ENCODE measurements around the gene TNRC18.

The TNRC18 gene

DNA sequence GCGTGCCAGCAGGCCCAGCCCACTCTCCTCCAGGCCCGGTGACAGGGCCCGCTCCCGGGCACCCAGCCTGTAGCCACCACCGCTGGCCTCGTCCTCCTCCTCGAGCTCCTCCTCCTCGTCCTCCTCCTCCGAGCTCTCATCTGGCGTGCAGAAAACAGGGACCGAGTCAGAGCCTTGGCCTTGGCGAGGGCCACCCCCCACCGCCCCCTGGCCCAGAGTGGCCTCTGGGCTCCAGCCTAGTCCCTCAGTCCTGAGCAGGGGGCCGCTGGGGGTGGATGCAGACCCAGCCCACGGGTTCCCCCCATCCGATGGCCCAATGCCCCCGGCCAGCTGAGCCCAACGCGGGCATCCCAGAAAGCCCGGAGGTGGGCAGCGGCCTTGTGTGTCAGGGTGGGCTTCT, 78.0 kb downstream of the TNRC18 start:
- Histone ChIP-seq H3K4me1 (ENCODE audit: control insufficient read depth in 5 of 5, insufficient read depth in 5 of 5, low read length in 5 of 5) (peaks cover 0 to 17% (median 14%) of the 10 kb centered on the region in 5 donors), H3K9me3 (ENCODE audit: control insufficient read depth in 5 of 5, low read length in 5 of 5) (peaks cover 0 to 20% (median 11%) of the 10 kb centered on the region in 5 donors)

DNA sequence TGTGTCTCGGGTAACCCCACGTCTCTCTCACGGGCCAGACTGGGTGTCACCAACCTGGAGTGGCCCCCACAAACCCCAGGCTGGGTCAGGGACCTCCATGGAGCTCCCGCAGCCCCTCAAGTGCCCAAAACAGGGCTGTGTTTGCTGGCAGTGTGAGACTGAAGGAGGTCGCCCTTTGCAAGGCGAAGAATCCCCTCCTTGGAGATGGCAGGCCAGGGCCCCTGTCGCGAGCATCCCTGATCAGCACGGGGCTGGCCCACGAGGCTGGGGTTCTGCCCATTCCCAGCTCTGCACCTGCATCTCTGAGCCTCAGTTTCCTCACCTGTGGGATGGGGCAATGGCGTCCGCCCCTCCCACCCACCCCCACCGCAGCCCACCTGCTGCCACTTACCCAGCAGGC, 78.5 kb downstream of the TNRC18 start:
- H3K27ac ChIP-seq (ENCODE audit: low read depth, low read length) = no peak overlapping the region
- peaks cover 0 to 17% (median 14%) of the 10 kb centered on the region in 5 donors for H3K4me1 ChIP-seq (ENCODE audit: control insufficient read depth in 5 of 5, insufficient read depth in 5 of 5, low read length in 5 of 5)
- peaks cover 11 to 83% (median 56%) of the 10 kb centered on the region in 5 donors for H3K36me3 ChIP-seq (ENCODE audit: control insufficient read depth in 5 of 5, insufficient read depth in 5 of 5, low read length in 5 of 5)
- H3K4me3 ChIP-seq (ENCODE audit: low read depth in 1 of 5, low read length in 5 of 5) = no peak overlapping the region
- H3K9me3 ChIP-seq (ENCODE audit: control insufficient read depth in 5 of 5, low read length in 5 of 5) = peaks cover 0 to 20% (median 11%) of the 10 kb centered on the region in 5 donors
- H3K27me3 ChIP-seq (ENCODE audit: control insufficient read depth in 5 of 5, insufficient read depth in 4 of 5, low read length in 5 of 5) = no peaks in the 10 kb centered on the region
- H3K9ac ChIP-seq (ENCODE audit: low read length in 5 of 5) = no peak overlapping the region

More for the DNA sequence above, 78.0 kb downstream of the TNRC18 start:
- Histone ChIP-seq H3K36me3 (ENCODE audit: control insufficient read depth in 5 of 5, insufficient read depth in 5 of 5, low read length in 5 of 5) (peaks cover 11 to 84% (median 59%) of the 10 kb centered on the region in 5 donors), H3K4me3 (ENCODE audit: low read depth in 1 of 5, low read length in 5 of 5) (no peak overlapping the region), H3K9ac (ENCODE audit: low read length in 5 of 5) (no peak overlapping the region), H3K27me3 (ENCODE audit: control insufficient read depth in 5 of 5, insufficient read depth in 4 of 5, low read length in 5 of 5) (no peaks in the 10 kb centered on the region), H3K27ac (ENCODE audit: low read depth, low read length) (no peak overlapping the region)

DNA sequence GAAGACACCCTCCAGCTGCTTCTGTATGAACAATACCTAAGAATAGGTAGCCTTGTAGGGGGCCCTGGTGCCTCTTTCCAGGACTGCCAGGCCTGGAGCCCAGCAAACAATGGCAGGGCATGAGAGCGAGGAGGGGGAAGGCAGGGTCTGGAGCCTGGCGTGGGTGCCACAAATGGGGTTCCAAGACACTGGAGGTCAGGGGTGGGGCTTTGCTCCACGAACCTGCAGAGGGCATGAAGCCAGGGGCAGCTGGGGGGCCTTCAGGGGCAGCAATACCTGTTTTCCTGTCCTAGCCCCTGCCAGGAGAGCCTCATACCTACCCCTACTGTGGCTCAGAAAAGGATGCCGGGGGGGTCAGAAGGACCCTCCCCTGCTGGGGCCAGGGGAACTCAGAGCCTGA, 79.3 kb downstream of the TNRC18 start:
- Histone ChIP-seq H3K27ac (ENCODE audit: low read depth, low read length) (no peak overlapping the region), H3K27me3 (ENCODE audit: control insufficient read depth in 5 of 5, insufficient read depth in 4 of 5, low read length in 5 of 5) (no peaks in the 10 kb centered on the region), H3K4me3 (ENCODE audit: low read depth in 1 of 5, low read length in 5 of 5) (no peak overlapping the region), H3K4me1 (ENCODE audit: control insufficient read depth in 5 of 5, insufficient read depth in 5 of 5, low read length in 5 of 5) (peaks cover 0 to 14% (median 11%) of the 10 kb centered on the region in 5 donors), H3K36me3 (ENCODE audit: control insufficient read depth in 5 of 5, insufficient read depth in 5 of 5, low read length in 5 of 5) (peaks cover 15 to 83% (median 57%) of the 10 kb centered on the region in 5 donors), H3K9ac (ENCODE audit: low read length in 5 of 5) (no peak overlapping the region), H3K9me3 (ENCODE audit: control insufficient read depth in 5 of 5, low read length in 5 of 5) (peaks cover 0 to 20% (median 11%) of the 10 kb centered on the region in 5 donors)

DNA sequence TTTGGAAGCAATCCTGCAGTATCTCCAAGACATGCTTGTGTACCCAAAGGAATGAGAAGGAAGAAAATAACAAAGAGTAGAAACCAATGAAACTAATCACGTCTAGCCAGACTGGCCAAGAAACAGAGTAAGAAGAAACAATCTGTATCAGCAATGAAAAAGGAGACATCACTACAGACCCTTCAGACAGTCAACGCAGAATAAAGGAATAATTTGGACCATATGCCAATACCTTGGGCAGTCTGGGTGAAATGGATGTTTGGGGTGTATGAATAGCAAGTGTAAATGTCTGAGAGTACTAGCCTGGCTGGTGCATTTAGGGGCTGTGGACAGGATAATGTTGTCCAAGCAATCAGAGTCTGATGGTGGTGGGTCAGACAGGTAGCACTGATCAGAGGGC, 79.8 kb downstream of the TNRC18 start:
- H3K4me1 ChIP-seq (ENCODE audit: control insufficient read depth in 5 of 5, insufficient read depth in 5 of 5, low read length in 5 of 5) = peaks cover 0 to 9% (median 7%) of the 10 kb centered on the region in 5 donors
- H3K4me3 ChIP-seq (ENCODE audit: low read depth in 1 of 5, low read length in 5 of 5) = no peak overlapping the region
- H3K27ac ChIP-seq (ENCODE audit: low read depth, low read length) = no peak overlapping the region
- H3K27me3 ChIP-seq (ENCODE audit: control insufficient read depth in 5 of 5, insufficient read depth in 4 of 5, low read length in 5 of 5) = no peaks in the 10 kb centered on the region
- H3K36me3 ChIP-seq (ENCODE audit: control insufficient read depth in 5 of 5, insufficient read depth in 5 of 5, low read length in 5 of 5) = peaks cover 15 to 85% (median 59%) of the 10 kb centered on the region in 5 donors
- H3K9ac ChIP-seq (ENCODE audit: low read length in 5 of 5) = no peak overlapping the region
- H3K9me3 ChIP-seq (ENCODE audit: control insufficient read depth in 5 of 5, low read length in 5 of 5) = peaks cover 0 to 20% (median 11%) of the 10 kb centered on the region in 5 donors

DNA sequence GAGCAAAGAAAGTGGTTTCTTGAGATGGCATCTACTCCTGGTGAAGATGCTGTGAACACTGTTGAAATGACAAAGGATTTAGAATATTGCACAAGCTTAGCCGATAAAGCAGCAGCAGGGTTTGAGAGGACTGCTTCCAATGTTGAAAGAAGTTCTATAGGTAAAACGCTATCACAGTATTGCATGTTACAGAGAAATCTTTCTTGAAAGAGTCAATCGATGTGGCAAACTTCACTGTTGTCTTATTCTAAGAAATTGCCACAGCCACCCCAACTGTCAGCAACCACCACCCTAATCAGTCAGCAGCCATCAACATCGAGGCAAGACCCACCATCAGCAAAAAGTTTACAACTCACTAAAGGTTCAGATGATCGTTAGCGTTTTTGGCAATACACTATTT, 81.0 kb downstream of the TNRC18 start:
- H3K36me3 ChIP-seq (ENCODE audit: control insufficient read depth in 5 of 5, insufficient read depth in 5 of 5, low read length in 5 of 5) = peaks cover 15 to 81% (median 64%) of the 10 kb centered on the region in 5 donors
- no peak overlapping the region for H3K9ac ChIP-seq (ENCODE audit: low read length in 5 of 5)
- H3K27me3 ChIP-seq (ENCODE audit: control insufficient read depth in 5 of 5, insufficient read depth in 4 of 5, low read length in 5 of 5) = no peaks in the 10 kb centered on the region
- no peak overlapping the region for H3K4me3 ChIP-seq (ENCODE audit: low read depth in 1 of 5, low read length in 5 of 5)
- peaks cover 0 to 1% (median 0%) of the 10 kb centered on the region in 5 donors for H3K4me1 ChIP-seq (ENCODE audit: control insufficient read depth in 5 of 5, insufficient read depth in 5 of 5, low read length in 5 of 5)
- H3K9me3 ChIP-seq (ENCODE audit: control insufficient read depth in 5 of 5, low read length in 5 of 5) = peaks cover 0 to 20% (median 11%) of the 10 kb centered on the region in 5 donors
- H3K27ac ChIP-seq (ENCODE audit: low read depth, low read length) = no peak overlapping the region

DNA sequence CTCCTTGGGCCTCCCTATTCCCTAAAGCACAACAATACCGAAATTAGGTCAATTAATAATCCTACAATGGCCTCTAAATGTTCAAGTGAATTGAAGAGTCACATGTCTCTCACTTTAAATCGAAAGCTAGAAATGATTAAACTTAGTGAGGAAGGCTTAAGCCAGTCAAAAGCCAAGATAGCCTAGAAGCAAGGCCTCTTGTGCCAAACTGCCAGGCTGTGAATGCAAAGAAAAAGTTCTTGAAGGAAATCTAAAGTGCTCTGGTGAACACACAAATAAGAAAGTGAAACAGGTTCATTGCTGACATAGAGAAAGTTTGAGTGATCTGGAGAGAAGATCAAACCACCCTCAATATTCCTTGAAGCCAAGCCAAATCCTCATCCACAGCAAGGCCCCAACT, 83.7 kb downstream of the TNRC18 start:
- no peak overlapping the region for H3K27ac ChIP-seq (ENCODE audit: low read depth, low read length)
- H3K4me3 ChIP-seq (ENCODE audit: low read depth in 1 of 5, low read length in 5 of 5) = no peak overlapping the region
- no peak overlapping the region for H3K9ac ChIP-seq (ENCODE audit: low read length in 5 of 5)
- no peaks in the 10 kb centered on the region for H3K4me1 ChIP-seq (ENCODE audit: control insufficient read depth in 5 of 5, insufficient read depth in 5 of 5, low read length in 5 of 5)
- H3K36me3 ChIP-seq (ENCODE audit: control insufficient read depth in 5 of 5, insufficient read depth in 5 of 5, low read length in 5 of 5) = peaks cover 21 to 88% (median 63%) of the 10 kb centered on the region in 5 donors
- H3K27me3 ChIP-seq (ENCODE audit: control insufficient read depth in 5 of 5, insufficient read depth in 4 of 5, low read length in 5 of 5) = no peaks in the 10 kb centered on the region
- peaks cover 0 to 26% (median 14%) of the 10 kb centered on the region in 5 donors for H3K9me3 ChIP-seq (ENCODE audit: control insufficient read depth in 5 of 5, low read length in 5 of 5)

DNA sequence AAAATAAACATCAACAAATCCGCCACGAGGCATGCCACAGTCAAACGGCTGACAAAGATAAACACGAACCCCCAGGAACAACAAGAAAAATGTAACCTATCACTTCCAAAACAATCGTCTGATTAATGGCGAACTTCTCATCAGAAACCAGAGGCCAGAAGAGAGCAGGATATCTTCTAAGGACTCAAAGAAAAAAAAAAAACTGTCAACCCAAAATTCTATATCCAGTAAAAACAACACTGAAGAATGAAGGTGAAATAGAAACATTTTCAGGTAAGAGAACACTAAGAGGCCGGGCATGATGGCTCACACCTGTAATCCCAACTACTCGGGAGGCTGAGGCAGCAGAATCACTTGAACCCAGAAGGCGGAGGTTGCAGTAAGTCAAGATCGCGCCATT, 86.6 kb downstream of the TNRC18 start:
- Histone ChIP-seq H3K27me3 (ENCODE audit: control insufficient read depth in 5 of 5, insufficient read depth in 4 of 5, low read length in 5 of 5) (no peaks in the 10 kb centered on the region), H3K36me3 (ENCODE audit: control insufficient read depth in 5 of 5, insufficient read depth in 5 of 5, low read length in 5 of 5) (peaks cover 12 to 84% (median 51%) of the 10 kb centered on the region in 5 donors), H3K4me3 (ENCODE audit: low read depth in 1 of 5, low read length in 5 of 5) (no peak overlapping the region)

DNA sequence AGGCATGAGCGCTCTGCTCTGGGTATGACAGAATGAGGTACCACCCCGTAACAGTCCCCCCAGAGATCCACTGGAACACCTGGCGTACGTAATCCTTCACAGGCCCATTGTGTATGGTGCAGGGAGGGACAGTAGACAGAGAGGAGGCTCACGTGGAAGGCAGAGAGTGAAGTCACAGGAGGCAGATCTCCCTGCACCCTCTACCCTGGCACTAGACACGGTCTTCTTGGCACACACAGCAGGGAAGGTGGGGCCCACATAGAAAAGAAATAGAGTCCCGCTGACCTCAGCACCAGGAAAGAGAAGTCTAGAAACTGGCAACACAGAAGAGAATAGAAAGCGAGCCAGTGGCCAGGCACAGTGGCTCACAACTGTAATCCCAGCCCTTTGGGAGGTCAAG, 89.0 kb downstream of the TNRC18 start:
- no peak overlapping the region for H3K4me3 ChIP-seq (ENCODE audit: low read depth in 1 of 5, low read length in 5 of 5)
- no peaks in the 10 kb centered on the region for H3K27me3 ChIP-seq (ENCODE audit: control insufficient read depth in 5 of 5, insufficient read depth in 4 of 5, low read length in 5 of 5)
- no peak overlapping the region for H3K9ac ChIP-seq (ENCODE audit: low read length in 5 of 5)
- no peak overlapping the region for H3K27ac ChIP-seq (ENCODE audit: low read depth, low read length)
- peaks cover 0 to 7% (median 4%) of the 10 kb centered on the region in 5 donors for H3K9me3 ChIP-seq (ENCODE audit: control insufficient read depth in 5 of 5, low read length in 5 of 5)
- H3K36me3 ChIP-seq (ENCODE audit: control insufficient read depth in 5 of 5, insufficient read depth in 5 of 5, low read length in 5 of 5) = peaks cover 8 to 84% (median 56%) of the 10 kb centered on the region in 5 donors
- H3K4me1 ChIP-seq (ENCODE audit: control insufficient read depth in 5 of 5, insufficient read depth in 5 of 5, low read length in 5 of 5) = peaks cover 0 to 2% (median 0%) of the 10 kb centered on the region in 5 donors

More for the DNA sequence above, 86.6 kb downstream of the TNRC18 start:
- Histone ChIP-seq H3K27ac (ENCODE audit: low read depth, low read length) (no peak overlapping the region), H3K4me1 (ENCODE audit: control insufficient read depth in 5 of 5, insufficient read depth in 5 of 5, low read length in 5 of 5) (peaks cover 0 to 2% (median 0%) of the 10 kb centered on the region in 5 donors), H3K9me3 (ENCODE audit: control insufficient read depth in 5 of 5, low read length in 5 of 5) (peaks cover 0 to 10% (median 4%) of the 10 kb centered on the region in 5 donors), H3K9ac (ENCODE audit: low read length in 5 of 5) (no peak overlapping the region)

DNA sequence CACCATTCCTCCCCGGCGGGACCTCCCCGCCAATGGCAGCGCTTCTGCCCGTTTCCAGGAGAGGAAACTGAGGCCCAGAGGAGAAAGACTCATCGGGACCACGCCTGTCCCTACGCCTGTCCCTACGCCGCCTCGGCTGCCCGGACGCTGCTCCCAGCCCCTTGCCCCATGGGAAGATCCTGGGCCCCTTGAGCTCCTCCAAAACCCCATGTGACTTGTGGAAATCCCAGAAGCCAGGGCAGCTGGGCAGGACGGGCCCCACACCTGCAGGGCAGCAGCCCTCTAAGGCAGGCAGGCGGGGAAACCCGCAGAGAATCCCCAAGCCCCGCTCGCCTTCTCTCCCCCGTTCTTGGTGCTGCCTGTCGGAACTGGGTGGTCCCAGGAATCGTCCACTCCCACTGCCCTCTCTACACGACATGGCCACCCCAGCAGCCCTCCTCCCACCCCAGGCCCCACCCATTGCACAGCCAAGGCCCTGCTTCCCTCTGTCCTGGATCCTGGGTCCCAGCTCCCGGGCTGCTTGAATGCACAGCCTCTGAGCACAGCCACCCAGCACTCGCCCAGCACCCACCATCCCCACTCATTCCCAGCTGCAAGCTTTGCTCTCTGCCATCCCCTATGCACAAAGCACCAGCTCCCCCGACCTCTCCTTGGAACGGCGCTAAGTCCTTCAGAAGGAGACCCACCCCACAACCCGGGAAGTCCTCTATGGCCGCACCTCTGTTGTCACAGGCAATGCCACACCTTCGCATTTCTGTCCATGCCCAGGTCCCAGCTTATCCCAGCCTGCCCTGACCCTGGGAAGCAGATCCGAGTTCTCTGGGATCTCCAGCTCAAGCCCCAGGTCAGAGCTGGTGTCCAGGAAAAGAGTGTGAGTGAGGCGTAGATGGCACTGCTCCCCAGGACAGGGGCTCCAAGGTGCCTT, 90.3 kb downstream of the TNRC18 start:
- H3K4me3 ChIP-seq (ENCODE audit: low read depth in 1 of 5, low read length in 5 of 5) = no peak overlapping the region
- no peak overlapping the region for H3K9ac ChIP-seq (ENCODE audit: low read length in 5 of 5)
- H3K36me3 ChIP-seq (ENCODE audit: control insufficient read depth in 5 of 5, insufficient read depth in 5 of 5, low read length in 5 of 5) = peaks cover 8 to 82% (median 54%) of the 10 kb centered on the region in 5 donors
- no peak overlapping the region for H3K27ac ChIP-seq (ENCODE audit: low read depth, low read length)
- peaks cover 0 to 7% (median 4%) of the 10 kb centered on the region in 5 donors for H3K9me3 ChIP-seq (ENCODE audit: control insufficient read depth in 5 of 5, low read length in 5 of 5)
- H3K4me1 ChIP-seq (ENCODE audit: control insufficient read depth in 5 of 5, insufficient read depth in 5 of 5, low read length in 5 of 5) = peaks cover 0 to 2% (median 0%) of the 10 kb centered on the region in 5 donors
- no peaks in the 10 kb centered on the region for H3K27me3 ChIP-seq (ENCODE audit: control insufficient read depth in 5 of 5, insufficient read depth in 4 of 5, low read length in 5 of 5)

DNA sequence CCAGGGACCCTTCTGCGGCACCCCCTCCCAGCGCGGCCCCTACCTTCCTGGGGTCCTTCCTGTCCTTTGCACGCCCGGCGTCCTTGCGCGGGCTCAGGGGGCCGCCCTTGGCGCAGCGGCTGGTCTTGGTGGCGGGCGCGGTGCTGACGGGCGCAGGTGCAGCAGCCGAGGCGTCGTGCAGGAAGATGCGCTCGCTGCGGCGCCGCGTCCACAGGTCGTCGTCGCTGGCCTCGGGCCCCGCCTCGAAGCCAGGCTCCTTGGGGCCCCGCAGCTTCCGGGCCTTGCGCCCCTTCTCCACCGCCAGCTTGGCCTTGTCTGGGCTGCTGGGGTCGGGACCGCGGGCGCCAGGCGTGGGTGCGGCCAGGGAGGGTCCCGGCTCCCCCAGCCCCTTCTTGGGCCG, 91.1 kb downstream of the TNRC18 start:
- H3K4me3 ChIP-seq (ENCODE audit: low read depth in 1 of 5, low read length in 5 of 5) = no peak overlapping the region
- H3K36me3 ChIP-seq (ENCODE audit: control insufficient read depth in 5 of 5, insufficient read depth in 5 of 5, low read length in 5 of 5) = peaks cover 8 to 81% (median 54%) of the 10 kb centered on the region in 5 donors
- H3K4me1 ChIP-seq (ENCODE audit: control insufficient read depth in 5 of 5, insufficient read depth in 5 of 5, low read length in 5 of 5) = peaks cover 0 to 2% (median 0%) of the 10 kb centered on the region in 5 donors
- H3K27me3 ChIP-seq (ENCODE audit: control insufficient read depth in 5 of 5, insufficient read depth in 4 of 5, low read length in 5 of 5) = no peaks in the 10 kb centered on the region
- H3K9ac ChIP-seq (ENCODE audit: low read length in 5 of 5) = no peak overlapping the region
- H3K9me3 ChIP-seq (ENCODE audit: control insufficient read depth in 5 of 5, low read length in 5 of 5) = peaks cover 0 to 7% (median 4%) of the 10 kb centered on the region in 5 donors
- no peak overlapping the region for H3K27ac ChIP-seq (ENCODE audit: low read depth, low read length)
